ENCODE results near the gene FAM131A. TPM values are rescaled to one million over a fixed set of nuclear protein-coding genes. Genes with fewer than 3 reads are reported as not detected.
"Not testable (repeated sequence)": the region's sequence is repeated elsewhere in the genome, so short reads cannot be mapped to it uniquely, and the experiment has no call there.

FAM131A gene
- total RNA-seq, 1 donor from 2014 or later = 19.7 TPM

DNA sequence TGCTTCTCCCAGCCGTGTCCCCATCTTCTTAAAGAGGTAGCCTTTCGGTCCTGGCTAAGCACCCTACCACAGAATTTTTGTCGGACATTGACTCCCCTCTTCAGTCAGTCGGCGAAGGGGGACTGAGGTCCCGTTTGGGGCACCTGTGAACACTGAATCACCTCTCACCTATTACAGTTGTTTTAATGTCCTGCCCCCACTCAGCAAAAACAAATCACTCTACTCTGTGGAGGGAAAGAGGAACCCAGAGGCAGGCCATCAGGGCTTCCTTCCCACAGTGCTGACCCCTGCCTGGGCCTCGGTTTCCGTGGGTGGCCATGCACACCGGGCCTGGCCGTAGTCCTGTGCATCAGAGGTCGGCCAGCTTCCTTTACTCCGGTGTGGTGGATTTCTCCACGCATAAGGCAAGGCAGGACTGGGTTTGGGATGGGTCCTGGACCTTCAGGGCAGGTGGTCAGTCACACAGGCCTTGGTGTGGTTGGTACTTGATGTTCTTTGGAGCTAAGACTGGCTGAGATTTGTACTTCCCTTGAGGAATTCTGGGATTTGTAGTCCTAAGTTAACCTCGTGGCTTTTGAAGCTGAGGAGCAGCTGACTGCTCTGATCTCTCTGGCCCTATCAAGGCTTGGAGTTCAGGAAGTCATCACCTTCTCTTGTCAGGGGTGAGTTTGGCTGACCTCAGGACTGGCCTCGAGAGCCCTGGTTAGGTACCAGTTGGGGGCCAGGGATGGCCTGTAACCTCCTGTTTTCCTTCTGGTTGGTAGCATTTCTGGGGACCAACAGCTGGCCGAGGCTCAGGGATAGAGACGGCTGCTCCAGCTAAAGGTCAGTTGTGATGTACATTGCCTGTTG lies 627 bp upstream of the FAM131A start:
- TF ChIP-seq, protein P1, sequence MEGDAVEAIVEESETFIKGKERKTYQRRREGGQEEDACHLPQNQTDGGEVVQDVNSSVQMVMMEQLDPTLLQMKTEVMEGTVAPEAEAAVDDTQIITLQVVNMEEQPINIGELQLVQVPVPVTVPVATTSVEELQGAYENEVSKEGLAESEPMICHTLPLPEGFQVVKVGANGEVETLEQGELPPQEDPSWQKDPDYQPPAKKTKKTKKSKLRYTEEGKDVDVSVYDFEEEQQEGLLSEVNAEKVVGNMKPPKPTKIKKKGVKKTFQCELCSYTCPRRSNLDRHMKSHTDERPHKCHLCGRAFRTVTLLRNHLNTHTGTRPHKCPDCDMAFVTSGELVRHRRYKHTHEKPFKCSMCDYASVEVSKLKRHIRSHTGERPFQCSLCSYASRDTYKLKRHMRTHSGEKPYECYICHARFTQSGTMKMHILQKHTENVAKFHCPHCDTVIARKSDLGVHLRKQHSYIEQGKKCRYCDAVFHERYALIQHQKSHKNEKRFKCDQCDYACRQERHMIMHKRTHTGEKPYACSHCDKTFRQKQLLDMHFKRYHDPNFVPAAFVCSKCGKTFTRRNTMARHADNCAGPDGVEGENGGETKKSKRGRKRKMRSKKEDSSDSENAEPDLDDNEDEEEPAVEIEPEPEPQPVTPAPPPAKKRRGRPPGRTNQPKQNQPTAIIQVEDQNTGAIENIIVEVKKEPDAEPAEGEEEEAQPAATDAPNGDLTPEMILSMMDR (conservative IDR thresholded peaks at IDR 0.05) = no peak
- Mint-ChIP-seq H3K36me3 (ENCODE audit: low read depth) (peaks cover 7% of the 10 kb centered on the region), H3K4me3 (peak overlapping the region; percentile 92), H3K27me3 (ENCODE audit: low read depth) (peaks cover 5% of the 10 kb centered on the region), H3K27ac (ENCODE audit: unreplicated experiment) (peak overlapping the region; percentile 81), H3K4me1 (peaks cover 42% of the 10 kb centered on the region), H3K9me3 (no peaks in the 10 kb centered on the region)
- no peak for DNase-seq (ENCODE audit: low read depth, low spot score)

DNA sequence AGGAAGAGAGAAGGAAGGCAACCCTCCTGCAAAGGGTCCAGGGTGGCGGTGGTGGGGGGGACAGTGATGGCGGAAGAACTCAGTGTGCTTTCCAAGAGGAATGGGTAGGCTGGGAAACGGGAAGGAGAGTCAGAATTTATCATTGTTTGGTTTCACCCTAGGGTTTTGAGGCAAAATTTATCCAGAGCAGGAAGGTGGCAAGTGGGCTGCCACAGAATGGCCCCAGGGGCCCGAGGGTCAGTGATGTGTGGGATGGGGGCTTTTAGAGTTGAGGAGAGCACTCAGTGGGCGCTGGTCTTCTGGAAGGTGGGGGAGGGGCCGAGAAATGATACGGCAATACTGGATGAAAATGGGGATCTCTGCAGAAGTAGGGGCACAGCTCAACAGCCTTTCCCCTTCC lies 581 bp downstream of the FAM131A start:
- no peaks in the 10 kb centered on the region for H3K9me3 Mint-ChIP-seq
- peaks cover 42% of the 10 kb centered on the region for H3K4me1 Mint-ChIP-seq
- H3K4me3 Mint-ChIP-seq = peak overlapping the region; percentile 92
- peaks cover 5% of the 10 kb centered on the region for H3K27me3 Mint-ChIP-seq (ENCODE audit: low read depth)
- peak overlapping the region; percentile 79 for H3K27ac Mint-ChIP-seq (ENCODE audit: unreplicated experiment)
- no peak for DNase-seq (ENCODE audit: low read depth, low spot score)
- TF ChIP-seq, protein P1 (conservative IDR thresholded peaks at IDR 0.05) = no peak
- peaks cover 5% of the 10 kb centered on the region for H3K36me3 Mint-ChIP-seq (ENCODE audit: low read depth)

DNA sequence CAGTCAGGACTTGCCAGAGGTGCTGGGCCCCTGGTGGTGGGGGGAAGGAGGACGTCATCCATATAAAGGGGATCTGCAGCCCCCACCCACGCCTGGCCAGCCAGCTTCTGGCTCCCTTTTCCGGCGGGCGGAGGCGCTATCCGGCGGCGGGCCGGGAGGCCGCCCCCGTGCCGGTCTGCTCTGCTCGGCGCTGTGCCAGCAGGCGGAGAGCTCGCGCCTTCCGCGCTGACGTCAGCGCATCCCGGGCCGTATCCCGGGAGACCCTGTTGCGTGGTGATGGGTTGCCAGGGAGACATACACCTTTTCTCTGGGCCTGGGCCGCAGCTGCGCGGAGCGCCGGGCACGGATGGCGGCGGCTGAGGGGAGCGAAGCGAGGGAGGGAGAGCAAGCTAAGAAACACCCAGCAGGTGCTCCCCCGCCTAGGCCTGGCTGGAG lies 1.1 kb downstream of the FAM131A start:
- peaks cover 5% of the 10 kb centered on the region for H3K27me3 Mint-ChIP-seq (ENCODE audit: low read depth)
- peak overlapping the region; percentile 92 for H3K4me3 Mint-ChIP-seq
- peaks cover 5% of the 10 kb centered on the region for H3K36me3 Mint-ChIP-seq (ENCODE audit: low read depth)
- no peak overlapping the region for H3K27ac Mint-ChIP-seq (ENCODE audit: unreplicated experiment)
- H3K4me1 Mint-ChIP-seq = peaks cover 42% of the 10 kb centered on the region
- TF ChIP-seq, protein P1 (conservative IDR thresholded peaks at IDR 0.05) = no peak
- no peaks in the 10 kb centered on the region for H3K9me3 Mint-ChIP-seq
- no peak for DNase-seq (ENCODE audit: low read depth, low spot score)

DNA sequence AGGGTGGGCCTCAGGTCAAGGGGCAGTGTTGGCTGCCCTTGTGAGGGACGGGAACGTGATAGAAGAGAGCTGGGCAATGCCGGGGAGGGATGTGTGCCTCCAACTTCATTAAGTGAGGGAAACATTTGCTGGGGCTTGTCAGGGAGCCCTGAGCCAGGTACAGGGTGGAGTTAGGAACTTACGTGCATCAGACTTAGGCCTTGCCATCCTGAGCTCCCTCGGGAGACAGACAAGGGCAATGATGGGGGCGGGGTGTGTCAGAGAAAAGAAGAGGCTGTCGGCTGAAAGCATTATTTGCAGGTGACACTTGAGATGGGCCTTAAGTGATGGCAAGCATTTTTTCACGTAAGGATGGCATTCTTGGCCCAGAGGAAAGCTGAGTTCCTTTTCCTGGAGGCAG lies 1.6 kb downstream of the FAM131A start:
- Mint-ChIP-seq H3K4me3 (peak overlapping the region; percentile 58), H3K4me1 (peaks cover 42% of the 10 kb centered on the region), H3K27me3 (ENCODE audit: low read depth) (peaks cover 5% of the 10 kb centered on the region), H3K36me3 (ENCODE audit: low read depth) (peaks cover 5% of the 10 kb centered on the region), H3K9me3 (no peaks in the 10 kb centered on the region), H3K27ac (ENCODE audit: unreplicated experiment) (peak overlapping the region; percentile 54)
- TF ChIP-seq, protein P1 (conservative IDR thresholded peaks at IDR 0.05) = no peak
- DNase-seq (ENCODE audit: low read depth, low spot score) = no peak

DNA sequence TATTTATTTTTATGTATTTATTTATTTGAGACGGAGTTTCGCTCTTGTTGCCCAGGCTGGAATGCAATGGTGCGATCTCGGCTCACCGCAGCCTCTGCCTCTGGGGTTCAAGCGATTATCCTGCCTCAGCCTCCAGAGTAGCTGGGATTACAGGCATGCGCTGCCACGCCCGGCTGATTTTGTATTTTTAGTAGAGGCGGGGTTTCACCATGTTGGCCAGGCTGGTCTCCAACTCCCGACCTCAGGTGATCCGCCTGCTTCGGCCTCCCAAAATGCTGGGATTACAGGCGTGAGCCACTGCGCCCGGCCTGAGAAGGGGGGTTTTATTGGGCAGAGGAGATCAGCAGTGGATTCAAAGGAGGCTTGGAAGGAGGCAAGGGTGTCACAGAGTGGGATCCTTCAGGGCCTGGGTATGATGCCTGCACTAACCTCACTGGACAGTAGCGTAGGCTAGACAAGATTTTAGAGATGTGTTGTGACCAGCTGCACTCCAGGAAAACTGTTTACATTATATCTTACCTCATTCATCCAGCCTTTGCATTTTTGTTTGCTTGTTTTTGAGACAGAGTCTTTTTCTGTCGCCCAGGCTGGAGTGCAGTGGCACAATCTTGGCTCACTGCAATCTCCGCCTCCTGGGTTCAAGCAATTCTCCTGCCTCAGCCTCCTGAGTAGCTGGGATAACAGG lies 2.2 kb downstream of the FAM131A start:
- not testable (repeated sequence) for H3K9me3 Mint-ChIP-seq; H3K4me3 Mint-ChIP-seq; H3K36me3 Mint-ChIP-seq (ENCODE audit: low read depth); H3K27me3 Mint-ChIP-seq (ENCODE audit: low read depth); H3K27ac Mint-ChIP-seq (ENCODE audit: unreplicated experiment); DNase-seq (ENCODE audit: low read depth, low spot score)
- H3K4me1 Mint-ChIP-seq = peaks cover 42% of the 10 kb centered on the region

DNA sequence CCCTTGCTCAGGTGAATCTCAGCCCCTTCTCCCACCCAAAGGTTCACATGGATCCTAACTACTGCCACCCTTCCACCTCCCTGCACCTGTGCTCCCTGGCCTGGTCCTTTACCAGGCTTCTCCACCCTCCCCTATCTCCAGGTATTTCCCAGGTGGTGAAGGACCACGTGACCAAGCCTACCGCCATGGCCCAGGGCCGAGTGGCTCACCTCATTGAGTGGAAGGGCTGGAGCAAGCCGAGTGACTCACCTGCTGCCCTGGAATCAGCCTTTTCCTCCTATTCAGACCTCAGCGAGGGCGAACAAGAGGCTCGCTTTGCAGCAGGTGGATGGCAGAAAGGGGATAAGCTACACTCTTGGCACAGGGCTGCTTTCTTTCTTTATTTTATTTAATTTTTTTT lies 4.5 kb downstream of the FAM131A start:
- TF ChIP-seq, protein P1 (conservative IDR thresholded peaks at IDR 0.05) = no peak
- DNase-seq (ENCODE audit: low read depth, low spot score) = no peak
- H3K36me3 Mint-ChIP-seq (ENCODE audit: low read depth) = peaks cover 7% of the 10 kb centered on the region
- no peak overlapping the region for H3K4me3 Mint-ChIP-seq
- peaks cover 38% of the 10 kb centered on the region for H3K4me1 Mint-ChIP-seq
- peaks cover 5% of the 10 kb centered on the region for H3K27me3 Mint-ChIP-seq (ENCODE audit: low read depth)
- no peak overlapping the region for H3K27ac Mint-ChIP-seq (ENCODE audit: unreplicated experiment)
- H3K9me3 Mint-ChIP-seq = no peaks in the 10 kb centered on the region
